AG09319 (cell line): ENCODE results near the gene PADI2.

Experiments used
- DNase-seq: peaks from one replicate; pipeline ENCODE4 v3.0.0-alpha.2; 2010; ENCODE audit warnings: low read depth; ENCODE audit errors: extremely low read depth
- TF ChIP-seq, protein P1 (sequence below): IDR thresholded peaks from 2 replicates; pipeline ENCODE4 v1.5.1; 2011; ENCODE audit warnings: low read depth, mild to moderate bottlenecking, inconsistent platforms, low read length, moderate library complexity

Gene PADI2

DNA sequence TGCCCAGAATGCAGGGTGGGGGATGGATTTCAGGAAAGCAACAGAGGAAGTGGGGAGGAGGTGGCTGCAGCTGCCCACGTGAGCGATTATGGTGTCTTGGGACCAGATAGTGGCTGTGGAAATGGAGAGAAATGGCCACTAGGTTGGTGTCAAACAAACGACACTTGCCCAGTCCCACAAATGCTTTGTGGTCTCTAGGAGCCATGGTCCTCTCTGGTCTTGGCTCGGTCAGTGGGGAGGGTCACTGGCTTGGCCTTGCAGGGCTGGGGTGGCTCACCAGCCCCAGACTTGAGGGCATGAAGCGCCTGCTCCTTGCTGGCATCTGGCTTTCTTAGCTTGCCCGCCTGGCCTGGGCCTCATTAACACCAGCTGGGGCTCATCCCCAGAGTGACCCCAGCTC lies 7.2 kb downstream of the PADI2 start:
- DNase-seq = no peak
- TF ChIP-seq, protein P1, sequence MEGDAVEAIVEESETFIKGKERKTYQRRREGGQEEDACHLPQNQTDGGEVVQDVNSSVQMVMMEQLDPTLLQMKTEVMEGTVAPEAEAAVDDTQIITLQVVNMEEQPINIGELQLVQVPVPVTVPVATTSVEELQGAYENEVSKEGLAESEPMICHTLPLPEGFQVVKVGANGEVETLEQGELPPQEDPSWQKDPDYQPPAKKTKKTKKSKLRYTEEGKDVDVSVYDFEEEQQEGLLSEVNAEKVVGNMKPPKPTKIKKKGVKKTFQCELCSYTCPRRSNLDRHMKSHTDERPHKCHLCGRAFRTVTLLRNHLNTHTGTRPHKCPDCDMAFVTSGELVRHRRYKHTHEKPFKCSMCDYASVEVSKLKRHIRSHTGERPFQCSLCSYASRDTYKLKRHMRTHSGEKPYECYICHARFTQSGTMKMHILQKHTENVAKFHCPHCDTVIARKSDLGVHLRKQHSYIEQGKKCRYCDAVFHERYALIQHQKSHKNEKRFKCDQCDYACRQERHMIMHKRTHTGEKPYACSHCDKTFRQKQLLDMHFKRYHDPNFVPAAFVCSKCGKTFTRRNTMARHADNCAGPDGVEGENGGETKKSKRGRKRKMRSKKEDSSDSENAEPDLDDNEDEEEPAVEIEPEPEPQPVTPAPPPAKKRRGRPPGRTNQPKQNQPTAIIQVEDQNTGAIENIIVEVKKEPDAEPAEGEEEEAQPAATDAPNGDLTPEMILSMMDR = no peak

DNA sequence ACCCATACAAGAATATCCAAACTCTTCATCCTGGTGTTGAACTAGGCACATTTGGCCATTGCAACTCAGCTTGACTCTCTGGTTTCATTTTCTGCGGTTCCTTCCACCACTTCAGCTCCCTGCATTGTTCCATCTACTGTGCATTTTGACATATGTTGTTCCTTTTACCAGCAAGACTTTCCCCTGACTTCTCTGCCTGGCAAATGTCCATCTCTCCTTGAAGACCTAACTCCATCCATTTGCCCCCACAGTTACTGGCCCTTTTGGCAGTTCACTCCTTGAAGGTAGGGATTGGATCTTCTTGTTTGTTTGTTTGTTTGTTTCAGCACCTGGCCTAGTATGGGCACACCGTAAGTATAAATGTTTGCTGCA lies 8.7 kb downstream of the PADI2 start:
- no peak for DNase-seq
- TF ChIP-seq, protein P1 = no peak

DNA sequence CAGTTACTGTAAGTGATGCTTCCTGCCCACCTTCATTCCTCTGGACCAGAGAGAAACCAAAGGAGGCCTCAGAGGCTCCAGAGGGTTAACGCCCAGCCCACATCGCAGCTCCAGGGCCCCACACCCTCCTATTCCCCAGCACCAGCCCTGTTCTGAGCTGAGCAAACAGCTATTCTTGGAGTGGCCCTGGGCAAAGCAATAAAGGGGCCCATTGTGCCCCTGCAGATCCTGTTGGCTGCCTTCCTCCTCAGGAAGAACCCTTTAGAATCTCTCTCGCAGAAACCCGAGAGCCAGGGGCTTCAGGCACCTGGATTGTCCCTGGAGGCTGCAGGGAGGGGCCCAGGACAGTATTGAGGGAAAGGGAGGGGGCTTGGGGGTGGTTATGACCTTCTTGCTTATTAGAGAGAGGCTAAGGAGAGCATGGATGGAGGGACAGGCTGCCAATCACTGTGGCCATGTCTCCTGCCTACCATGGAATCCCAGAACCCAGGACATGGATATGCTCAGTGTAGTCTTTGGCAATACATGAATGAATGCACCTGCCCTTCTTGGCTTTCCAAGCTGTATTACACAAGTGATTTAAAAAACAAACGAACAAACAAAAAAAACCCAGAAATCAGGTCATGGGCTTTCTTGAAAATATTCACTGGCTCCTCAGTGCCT lies 9.2 kb downstream of the PADI2 start:
- TF ChIP-seq, protein P1 = no peak
- no peak for DNase-seq

DNA sequence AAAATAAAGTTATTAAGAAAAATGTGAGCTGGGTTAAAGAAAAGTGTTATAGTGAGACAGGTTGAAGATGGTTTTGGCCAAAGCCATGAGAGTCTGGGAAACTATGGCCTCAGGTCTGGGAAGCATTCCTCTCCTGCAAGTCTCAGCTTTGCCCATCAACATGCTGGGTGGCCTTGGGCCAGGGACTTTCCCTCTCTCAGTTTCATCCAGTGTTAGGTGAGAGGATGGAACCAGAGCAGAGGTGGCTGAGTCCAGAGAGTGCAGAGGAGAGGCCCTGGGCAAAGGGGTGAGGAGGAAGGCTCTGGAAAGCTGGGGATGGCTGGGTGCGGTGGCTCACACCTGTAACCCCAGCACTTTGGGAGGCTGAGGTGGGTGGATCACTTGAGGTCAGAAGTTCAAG lies 10.5 kb downstream of the PADI2 start:
- DNase-seq = no peak

DNA sequence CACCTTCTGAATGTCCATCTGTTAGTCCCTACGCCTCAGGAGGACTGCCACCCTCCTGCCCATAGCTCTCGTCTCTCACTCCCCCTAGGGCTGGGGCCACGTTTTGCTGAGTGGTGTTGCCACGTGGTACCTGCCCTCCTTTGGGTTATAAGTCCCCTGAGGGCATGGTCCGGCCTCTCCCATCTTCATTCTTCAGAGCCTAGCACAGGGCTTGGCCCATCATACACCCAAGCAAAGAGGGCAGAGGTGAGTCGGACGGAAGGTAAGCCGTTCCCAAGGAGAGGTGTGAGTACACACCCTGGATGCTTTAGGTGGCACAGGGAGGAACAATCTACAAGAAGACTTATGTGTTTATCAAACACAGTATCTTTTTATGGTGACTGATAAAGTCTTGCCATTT lies 10.9 kb downstream of the PADI2 start:
- TF ChIP-seq, protein P1 = no peak

More for the DNA sequence above, 10.5 kb downstream of the PADI2 start:
- TF ChIP-seq, protein P1 = no peak

DNA sequence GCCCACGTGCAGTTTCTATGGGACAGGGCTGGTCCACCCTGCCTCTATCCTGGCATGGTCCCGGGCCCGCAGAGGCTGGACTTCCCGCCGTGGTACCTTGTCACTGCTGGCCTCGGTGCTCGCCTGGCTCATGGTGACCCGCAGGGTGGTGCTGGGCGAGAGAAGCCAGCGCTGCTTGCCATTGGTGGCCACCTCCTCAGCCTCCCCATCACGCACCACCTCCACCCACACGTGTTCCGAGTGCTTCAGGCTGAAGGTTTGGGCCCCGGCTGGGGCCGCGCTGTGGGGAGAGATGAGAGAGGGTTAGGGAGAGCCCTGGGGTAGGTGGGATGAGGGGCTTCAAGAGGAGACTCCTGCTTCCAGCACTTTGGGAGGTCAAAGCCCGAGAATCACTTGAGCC lies 14.5 kb downstream of the PADI2 start:
- TF ChIP-seq, protein P1 = no peak
- no peak for DNase-seq

More for the DNA sequence above, 10.9 kb downstream of the PADI2 start:
- no peak for DNase-seq

DNA sequence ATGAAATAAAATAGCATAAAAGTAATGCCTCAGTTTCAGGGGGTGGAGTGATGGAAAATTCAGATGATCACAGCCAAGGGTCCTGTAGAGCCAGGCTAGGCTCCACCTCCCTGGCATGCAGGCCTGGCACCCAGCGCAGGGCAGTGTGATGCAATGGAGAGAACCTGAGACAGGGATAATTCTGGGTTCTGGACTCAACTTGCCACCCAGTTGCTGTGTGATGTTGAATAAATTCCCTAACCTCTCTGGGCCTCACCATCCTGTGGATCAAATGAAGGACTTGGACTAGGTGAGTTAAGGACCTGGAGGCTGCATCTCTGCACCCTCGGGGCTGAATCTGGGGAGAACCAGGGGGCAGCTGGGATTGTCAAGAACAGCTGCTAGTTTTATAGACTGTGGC lies 17.0 kb downstream of the PADI2 start:
- DNase-seq = no peak
- TF ChIP-seq, protein P1 = no peak
